Muscle of arm (tissue), 12 donors: ENCODE measurements around the gene PHYKPL. TPM values are rescaled to one million over a fixed set of nuclear protein-coding genes. Genes with fewer than 3 reads are reported as not detected.
"Not testable (repeated sequence)": the region's sequence is repeated elsewhere in the genome, so short reads cannot be mapped to it uniquely, and the experiment has no call there.

Source experiments
- DNase-seq: peaks from one replicate; pipeline ENCODE4 v3.0.0-alpha.2; 2013
- polyA plus RNA-seq, 12 donors: library from polyadenylated mRNA; unstranded; fragments of 120-200 nt; gene quantifications; one replicate each; pipeline ENCODE4 v1.2.1, GENCODE V29; 2013; ENCODE audit not compliant: insufficient read length in 12 of 12

Gene PHYKPL
- polyA plus RNA-seq, 12 donors, result 35.0 to 90.4 (median 59.4) TPM; not detected in 1

DNA sequence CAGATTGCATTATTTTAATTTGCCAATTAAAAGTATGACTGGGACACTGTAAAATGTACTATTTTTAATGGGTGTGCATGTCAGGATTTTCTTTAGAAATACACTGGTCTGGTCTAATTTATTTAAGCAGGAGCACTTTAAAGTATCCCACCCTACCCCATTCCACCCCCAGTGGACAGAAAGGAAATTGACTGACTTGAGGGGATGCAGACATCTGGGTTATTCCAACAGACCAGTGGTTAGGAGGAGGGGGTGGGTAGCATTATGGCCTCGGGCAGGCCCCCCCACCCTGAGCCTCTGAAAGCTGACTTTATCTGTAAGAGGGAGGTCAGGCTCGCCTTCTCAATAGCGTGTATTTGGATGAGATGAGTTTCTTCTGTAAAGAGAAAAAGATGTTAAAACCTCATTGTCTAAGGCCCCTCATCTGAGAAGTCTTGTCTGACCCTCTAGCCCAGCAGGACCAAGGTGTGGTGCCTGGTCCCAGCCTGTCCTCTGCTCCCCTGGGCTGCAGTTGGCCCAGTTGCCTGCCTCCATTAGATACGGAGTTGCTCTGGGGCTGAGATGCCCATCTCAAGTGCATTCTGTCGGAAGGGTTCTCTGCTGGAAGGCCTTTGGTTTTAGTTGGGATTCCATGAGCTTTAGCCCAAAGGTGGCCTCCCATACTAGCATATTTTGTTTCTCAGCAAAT is 23.9 kb downstream of the PHYKPL start:
- no peak for DNase-seq

- no peak for DNase-seq
Measured at GRCh38 chr5:178207917-178208280, 24.7 kb downstream of the PHYKPL start.

GRCh38 chr5:178207183-178207916 is 25.3 kb downstream of the PHYKPL start:
- no peak for DNase-seq

DNA sequence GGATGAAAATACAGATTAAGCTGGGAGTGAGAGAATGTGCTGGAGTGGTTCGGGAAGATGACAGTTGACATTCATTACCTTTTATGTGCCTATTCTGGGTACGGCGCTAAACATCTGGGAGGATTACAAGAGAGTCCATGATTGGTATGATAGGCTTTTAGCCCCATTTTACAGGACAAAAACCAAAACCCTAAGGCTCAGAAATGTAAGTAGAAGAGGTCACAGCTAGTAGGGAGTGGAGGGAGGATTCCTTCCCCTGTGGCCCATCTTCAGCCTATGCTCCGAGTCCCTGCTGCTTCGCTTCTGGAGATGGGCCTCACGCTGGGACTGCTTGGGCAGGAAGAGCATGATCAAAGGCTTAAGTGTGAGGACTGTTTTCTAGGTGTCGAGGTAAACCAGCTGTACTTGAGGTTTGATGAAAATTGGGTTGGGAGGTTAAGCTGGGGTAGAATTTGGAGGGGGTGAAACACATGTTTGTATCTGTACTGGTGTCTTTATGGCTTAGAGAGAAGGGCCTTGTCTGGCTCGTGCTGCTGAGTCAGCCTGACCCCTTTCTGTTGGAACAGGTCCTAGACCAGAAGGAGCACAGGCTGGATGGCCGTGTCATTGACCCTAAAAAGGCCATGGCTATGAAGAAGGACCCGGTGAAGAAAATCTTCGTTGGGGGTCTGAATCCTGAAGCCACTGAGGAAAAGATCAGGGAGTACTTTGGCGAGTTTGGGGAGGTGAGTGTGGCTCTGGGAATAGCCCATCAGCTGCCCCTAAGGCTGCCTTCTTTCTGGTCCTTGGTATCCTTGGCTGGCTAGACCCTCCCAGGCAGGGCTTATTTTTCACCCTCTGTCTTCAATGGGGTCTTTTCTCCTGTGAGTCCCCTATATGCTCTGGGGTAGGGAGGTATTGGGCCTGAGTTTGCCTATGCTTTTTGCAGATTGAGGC is 26.2 kb downstream of the PHYKPL start:
- no peak for DNase-seq

DNA sequence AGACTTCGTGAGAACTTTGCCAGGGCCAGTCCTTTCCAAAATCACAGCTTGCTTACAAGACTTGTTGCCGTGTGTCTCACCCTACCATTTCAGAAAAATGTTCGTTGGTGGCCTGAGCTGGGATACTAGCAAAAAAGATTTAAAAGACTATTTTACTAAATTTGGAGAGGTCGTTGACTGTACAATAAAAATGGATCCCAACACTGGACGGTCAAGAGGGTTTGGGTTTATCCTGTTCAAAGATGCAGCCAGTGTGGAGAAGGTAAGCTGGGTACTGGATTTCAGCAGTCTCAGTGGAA is 26.9 kb downstream of the PHYKPL start:
- DNase-seq, result no peak

- peak; percentile 64 for DNase-seq
Measured at GRCh38 chr5:178204935-178205748, 27.5 kb downstream of the PHYKPL start.

- DNase-seq, result peak; percentile 98
Measured at GRCh38 chr5:178204182-178204934, 28.2 kb downstream of the PHYKPL start, which contains the start of gene HNRNPAB. Gene HNRNPAB (plus strand): TSS chr5:178204533. CDS start chr5:178204838, 305 bp downstream.

- DNase-seq, result peak; percentile 17
Measured at GRCh38 chr5:178203670-178204181, 28.9 kb downstream of the PHYKPL start.

- DNase-seq, result no peak
Measured at GRCh38 chr5:178202541-178202940, 30.1 kb downstream of the PHYKPL start.

GRCh38 chr5:178201927-178202235 is 30.7 kb downstream of the PHYKPL start:
- DNase-seq, result no peak

DNA sequence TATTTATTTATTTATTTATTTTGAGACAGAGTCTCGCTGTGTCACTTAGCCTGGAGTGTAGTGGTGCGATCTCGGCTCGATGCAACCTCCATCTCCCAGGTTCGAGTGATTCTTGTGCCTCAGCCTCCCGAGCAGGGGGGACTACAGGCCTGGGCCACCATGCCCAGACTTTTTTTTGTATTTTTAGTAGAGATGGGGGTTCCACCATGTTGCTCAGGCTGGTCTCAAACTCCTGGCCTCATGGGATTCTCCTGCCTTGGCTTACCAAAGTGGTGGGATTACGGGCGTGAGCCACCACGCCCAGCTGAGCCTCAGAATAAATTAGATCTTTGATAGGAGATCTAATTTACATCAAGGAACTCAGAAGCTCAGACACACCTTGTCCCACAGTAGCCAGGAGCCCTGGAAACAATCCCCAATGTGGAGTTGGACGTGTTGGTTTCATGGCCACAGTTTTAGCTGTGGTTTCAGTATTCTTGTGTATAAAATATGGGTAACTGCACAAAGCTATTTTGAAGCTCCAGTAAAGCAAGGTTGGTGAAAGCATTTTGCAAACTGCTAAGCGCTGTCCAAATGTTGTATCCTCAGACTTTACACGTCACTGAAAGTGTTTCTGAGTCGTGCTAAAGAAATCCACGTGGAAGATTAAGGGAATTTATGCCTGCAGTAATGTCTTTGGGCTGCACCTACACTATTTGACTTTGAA is 31.2 kb downstream of the PHYKPL start:
- no peak for DNase-seq

DNA sequence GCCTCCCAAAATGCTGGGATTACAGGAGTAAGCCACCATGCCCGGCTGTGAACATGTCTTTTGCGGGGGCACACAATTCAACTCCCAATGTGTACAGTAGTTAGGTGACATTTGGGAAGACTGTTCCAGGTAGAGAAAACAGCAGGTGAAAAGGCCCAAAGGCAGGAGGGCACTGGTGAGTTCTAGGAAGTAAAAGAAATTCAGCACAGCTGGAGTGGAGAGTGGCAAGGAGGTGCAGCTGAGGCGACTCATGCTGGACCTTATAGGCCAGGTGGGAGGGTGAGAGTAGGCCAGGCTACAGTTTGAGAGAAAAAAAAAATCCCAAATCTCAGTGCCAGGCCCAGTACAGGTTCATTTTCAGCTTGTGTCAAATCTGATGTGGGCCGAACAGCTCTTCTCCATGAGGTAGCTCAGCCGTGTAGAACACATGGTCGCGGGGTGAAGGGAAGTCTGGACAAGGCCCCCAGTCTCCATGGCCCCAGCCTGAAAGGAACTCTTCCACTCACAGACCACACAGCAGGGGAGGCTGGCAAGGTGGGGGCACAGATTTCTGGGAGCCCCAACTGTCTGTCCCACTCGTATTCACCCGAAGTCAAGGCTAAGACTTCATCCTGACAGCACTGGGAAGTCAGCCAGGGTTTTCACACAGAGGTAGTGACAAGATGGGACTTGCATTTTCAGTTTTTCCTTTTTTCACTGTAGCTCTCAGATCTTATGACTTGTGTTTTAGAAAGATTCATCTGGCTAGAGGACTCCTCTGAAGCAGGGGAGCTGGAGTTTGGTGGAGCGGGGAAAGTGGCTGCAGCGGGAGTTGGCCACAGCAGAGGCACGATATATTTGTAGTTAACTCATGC is 32.8 kb downstream of the PHYKPL start:
- no peak for DNase-seq

- no peak for DNase-seq
Measured at GRCh38 chr5:178198706-178199105, 33.9 kb downstream of the PHYKPL start.

DNA sequence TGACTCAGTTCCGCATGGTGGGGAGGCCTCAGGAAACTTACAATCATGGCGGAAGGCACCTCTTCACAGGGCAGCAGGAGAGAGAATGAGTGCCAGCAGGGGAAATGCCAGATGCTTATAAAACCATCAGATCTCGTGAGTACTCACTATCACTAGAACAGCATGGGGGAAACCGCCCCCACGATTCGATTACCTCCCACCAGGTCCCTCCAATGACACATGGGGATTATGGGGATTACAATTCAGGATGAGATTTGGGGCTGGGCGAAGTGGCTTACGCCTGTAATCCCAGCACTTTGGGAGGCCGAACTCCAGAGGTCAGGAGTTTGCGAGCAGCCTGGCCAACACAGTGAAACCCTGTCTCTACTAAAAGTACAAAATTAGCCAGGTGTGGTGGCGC is 34.5 kb downstream of the PHYKPL start:
- DNase-seq, result not testable (repeated sequence)

GRCh38 chr5:178196986-178197385 is 35.6 kb downstream of the PHYKPL start:
- no peak for DNase-seq

DNA sequence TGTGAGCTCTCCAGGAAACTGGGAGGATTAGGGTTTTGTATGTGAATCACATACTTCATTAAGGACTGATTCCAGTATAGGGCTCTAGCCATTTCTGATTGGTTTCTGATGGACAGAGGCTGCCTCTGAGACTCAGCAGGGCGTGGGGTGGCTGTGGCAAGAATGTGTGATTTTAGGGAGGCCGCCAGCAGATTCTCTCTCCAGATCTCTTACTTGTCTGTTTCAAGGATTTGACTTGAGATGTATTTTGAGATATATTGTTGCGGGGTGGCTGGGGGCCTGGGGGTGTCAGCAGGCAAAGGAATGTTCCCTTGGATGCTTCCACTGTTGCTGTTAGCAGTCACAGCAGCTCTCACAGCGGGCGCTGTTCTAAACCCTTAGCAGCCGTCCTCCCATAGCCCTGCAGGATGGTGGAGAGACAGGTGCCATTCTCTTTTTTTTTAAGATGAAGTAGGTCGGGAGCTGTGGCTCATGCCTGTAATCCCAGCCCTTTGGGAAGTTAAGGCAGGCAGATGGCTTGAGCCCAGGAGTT is 36.3 kb downstream of the PHYKPL start:
- DNase-seq, result no peak

- DNase-seq, result no peak
Measured at GRCh38 chr5:178194026-178194425, 38.6 kb downstream of the PHYKPL start.

GRCh38 chr5:178193251-178193809 is 39.3 kb downstream of the PHYKPL start:
- no peak for DNase-seq
